WERI-Rb-1 (cell line): ENCODE measurements around the gene NFYA.
"Not testable (repeated sequence)": the region's sequence is repeated elsewhere in the genome, so short reads cannot be mapped to it uniquely, and the experiment has no call there.

ENCODE experiments used
- DNase-seq: peaks from one replicate; pipeline ENCODE4 v3.0.0-alpha.2; 2020
- H3K27ac ChIP-seq: fragments of 250-450 bp; sonication (Bioruptor Pico); 2 replicates; pipeline ENCODE4 v1.5.1; 2020; ENCODE audit warnings: mild to moderate bottlenecking, moderate library complexity
- H3K27me3 ChIP-seq: fragments of 250-450 bp; sonication (Bioruptor Pico); 2 replicates; pipeline ENCODE4 v1.5.1; 2021; ENCODE audit warnings: mild to moderate bottlenecking, low read depth, moderate library complexity; ENCODE audit not compliant: insufficient read depth, severe bottlenecking
- H3K36me3 ChIP-seq: fragments of 250-450 bp; sonication (Bioruptor Pico); 2 replicates; pipeline ENCODE4 v1.5.1; 2020; ENCODE audit warnings: mild to moderate bottlenecking, moderate library complexity
- H3K4me3 ChIP-seq: 2 replicates; pipeline ENCODE4 v1.5.1; 2011; ENCODE audit warnings: low read depth, mild to moderate bottlenecking, control low read depth, low read length
- H3K9me3 ChIP-seq: fragments of 250-450 bp; sonication (Bioruptor Pico); 2 replicates; pipeline ENCODE4 v1.5.1; 2021; ENCODE audit warnings: mild to moderate bottlenecking, moderate library complexity; ENCODE audit not compliant: severe bottlenecking
- CTCF ChIP-seq: IDR thresholded peaks from 2 replicates; pipeline ENCODE4 v1.5.1; 2011; ENCODE audit warnings: low read depth, mild to moderate bottlenecking, control low read depth, inconsistent platforms, low read length

Gene NFYA

GRCh38 chr6:41103847-41104246 lies 31.1 kb downstream of the NFYA start:
- Histone ChIP-seq H3K9me3 (peaks cover 2% of the 10 kb centered on the region), H3K27me3 (no peaks in the 10 kb centered on the region), H3K27ac (no peak overlapping the region), H3K36me3 (peaks cover 24% of the 10 kb centered on the region), H3K4me3 (no peak overlapping the region)
- TF ChIP-seq CTCF, result no peak
- no peak for DNase-seq

GRCh38 chr6:41111017-41111416 lies 38.2 kb downstream of the NFYA start:
- Histone ChIP-seq H3K27me3 (no peaks in the 10 kb centered on the region), H3K36me3 (no peaks in the 10 kb centered on the region), H3K4me3 (no peak overlapping the region), H3K9me3 (no peaks in the 10 kb centered on the region), H3K27ac (no peak overlapping the region)
- no peak for TF ChIP-seq CTCF
- no peak for DNase-seq

- H3K9me3 ChIP-seq, H3K27me3 ChIP-seq, H3K4me3 ChIP-seq, H3K36me3 ChIP-seq: not testable (repeated sequence)
- peak; percentile 77 for DNase-seq
- 0 out of 2 replicates have a peak overlapping the region, but pooled peaks have one; percentile 6 for H3K27ac ChIP-seq
Observed at GRCh38 chr6:41115027-41115426, 42.3 kb downstream of the NFYA start.

- H3K27ac ChIP-seq, result no peak overlapping the region
- H3K36me3 ChIP-seq, result no peaks in the 10 kb centered on the region
- no peak for DNase-seq
- no peaks in the 10 kb centered on the region for H3K9me3 ChIP-seq
- no peak for TF ChIP-seq CTCF
- no peaks in the 10 kb centered on the region for H3K27me3 ChIP-seq
- no peak overlapping the region for H3K4me3 ChIP-seq
Observed at GRCh38 chr6:41119508-41119907, 46.7 kb downstream of the NFYA start.

GRCh38 chr6:41120058-41120457 lies 47.3 kb downstream of the NFYA start:
- Histone ChIP-seq H3K27me3 (no peaks in the 10 kb centered on the region), H3K9me3 (no peaks in the 10 kb centered on the region), H3K4me3 (no peak overlapping the region), H3K27ac (no peak overlapping the region), H3K36me3 (no peaks in the 10 kb centered on the region)
- no peak for DNase-seq
- no peak for TF ChIP-seq CTCF

- no peak for TF ChIP-seq CTCF
- no peak overlapping the region for H3K4me3 ChIP-seq
- H3K9me3 ChIP-seq, result no peaks in the 10 kb centered on the region
- no peaks in the 10 kb centered on the region for H3K36me3 ChIP-seq
- DNase-seq, result no peak
- no peaks in the 10 kb centered on the region for H3K27me3 ChIP-seq
- no peak overlapping the region for H3K27ac ChIP-seq
Observed at GRCh38 chr6:41122373-41122772, 49.6 kb downstream of the NFYA start.
